ENCODE measurements around the gene FCER1G.

Gene FCER1G
- total RNA-seq: 0 to 0.49 (median 0.17) reads per million in 9 experiments

DNA sequence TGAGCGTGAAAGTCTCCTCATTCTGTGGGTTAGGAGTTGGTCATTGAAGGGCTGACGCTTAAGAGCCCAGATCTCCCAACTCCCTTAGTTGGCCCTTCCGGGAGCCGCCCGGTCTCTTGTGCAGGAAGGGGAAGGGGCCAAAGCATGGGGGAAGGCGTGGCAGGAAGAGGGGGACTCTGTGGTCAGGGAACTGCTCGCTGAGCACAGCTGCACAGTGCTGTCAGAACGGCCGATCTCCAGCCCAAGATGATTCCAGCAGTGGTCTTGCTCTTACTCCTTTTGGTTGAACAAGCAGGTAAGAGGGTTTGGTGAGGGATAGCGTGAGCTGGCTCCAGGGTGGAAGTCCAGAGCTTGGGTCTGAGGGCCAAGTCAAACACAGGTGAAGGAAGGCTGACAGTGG, at the start of gene FCER1G:
TSS of gene FCER1G (plus strand) at position 220 of the 400 bp plus-strand sequence. CDS start at position 247, 27 bp downstream.
- no peaks in the 10 kb centered on the region for H3K27me3 Mint-ChIP-seq
- no peak for DNase-seq
- peak within 1 kb of the TSS; percentile 27 to 36 for H3K4me3 Mint-ChIP-seq
- peak; percentile 19 for ATAC-seq (replicated peaks)
- no peaks in the 10 kb centered on the region for H3K9me3 Mint-ChIP-seq
- peak within 1 kb of the TSS; percentile 51 to 79 for H3K27ac Mint-ChIP-seq
- peaks cover 46% of the 10 kb centered on the region for H3K36me3 Mint-ChIP-seq (ENCODE audit: insufficient read depth)
- peaks cover 19 to 29% of the 10 kb centered on the region in 2 donors for H3K4me1 Mint-ChIP-seq (ENCODE audit: low read depth in 2 of 2)

DNA sequence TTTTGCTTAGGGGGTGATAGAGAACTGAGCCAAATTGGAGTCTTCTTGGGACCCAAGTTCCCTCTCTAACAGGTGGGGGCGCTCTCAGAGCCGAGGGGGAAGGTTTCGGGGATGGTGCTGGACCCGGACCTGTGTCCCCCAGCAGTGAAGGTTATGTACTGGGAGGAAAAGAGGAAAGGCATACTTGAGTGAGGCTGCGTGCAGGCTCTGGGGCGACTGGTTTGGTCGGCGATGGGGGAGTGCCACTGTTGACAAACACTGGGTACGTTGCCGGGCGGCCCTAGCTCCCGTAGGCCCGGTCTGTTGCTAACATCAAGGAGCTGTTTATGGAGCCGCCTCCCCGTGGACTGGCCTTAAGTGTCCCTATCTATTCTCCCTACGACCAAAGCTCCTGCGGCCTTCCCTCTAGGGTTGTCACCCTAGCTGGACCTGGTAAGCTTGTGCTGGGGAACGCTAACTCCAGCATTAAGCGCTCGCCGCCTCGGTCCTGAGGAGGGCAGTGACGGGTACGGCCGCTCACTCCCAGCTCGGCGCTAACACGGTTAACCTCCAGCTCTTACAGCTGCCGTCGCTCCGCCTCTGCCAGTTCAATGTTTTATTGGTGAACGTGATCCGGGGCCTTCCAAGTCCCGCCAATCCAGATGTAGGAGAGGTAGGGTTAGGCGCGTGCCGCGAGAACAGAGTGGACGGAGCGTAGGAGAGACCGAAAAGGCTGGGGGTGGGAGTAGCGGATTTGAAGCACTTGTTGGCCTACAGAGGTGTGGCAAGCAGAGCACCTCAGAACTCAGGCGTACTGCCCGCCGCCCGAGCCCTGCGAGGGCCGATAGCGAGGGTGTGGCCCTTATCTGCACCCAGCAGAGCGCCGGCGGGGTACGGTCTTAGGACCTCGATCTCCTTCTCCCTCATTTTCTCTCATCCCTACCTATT, 49.1 kb upstream of the FCER1G start, which contains the start of gene PPOX:
TSS of gene PPOX (plus strand) at position 685 of the 927 bp plus-strand sequence. CDS start 422 bp downstream, outside the sequence.
- Mint-ChIP-seq H3K4me3 (peak within 1 kb of the TSS; percentile 83 to 95), H3K27ac (peak within 1 kb of the TSS; percentile 97 to 99), H3K27me3 (no peaks in the 10 kb centered on the region), H3K36me3 (ENCODE audit: insufficient read depth) (peaks cover 28% of the 10 kb centered on the region), H3K4me1 (ENCODE audit: low read depth in 2 of 2) (peaks cover 42 to 58% of the 10 kb centered on the region in 2 donors), H3K9me3 (no peaks in the 10 kb centered on the region)
- ATAC-seq (replicated peaks) (peak; percentile 88), DNase-seq (peak; percentile 88 to 92 (median 89))

DNA sequence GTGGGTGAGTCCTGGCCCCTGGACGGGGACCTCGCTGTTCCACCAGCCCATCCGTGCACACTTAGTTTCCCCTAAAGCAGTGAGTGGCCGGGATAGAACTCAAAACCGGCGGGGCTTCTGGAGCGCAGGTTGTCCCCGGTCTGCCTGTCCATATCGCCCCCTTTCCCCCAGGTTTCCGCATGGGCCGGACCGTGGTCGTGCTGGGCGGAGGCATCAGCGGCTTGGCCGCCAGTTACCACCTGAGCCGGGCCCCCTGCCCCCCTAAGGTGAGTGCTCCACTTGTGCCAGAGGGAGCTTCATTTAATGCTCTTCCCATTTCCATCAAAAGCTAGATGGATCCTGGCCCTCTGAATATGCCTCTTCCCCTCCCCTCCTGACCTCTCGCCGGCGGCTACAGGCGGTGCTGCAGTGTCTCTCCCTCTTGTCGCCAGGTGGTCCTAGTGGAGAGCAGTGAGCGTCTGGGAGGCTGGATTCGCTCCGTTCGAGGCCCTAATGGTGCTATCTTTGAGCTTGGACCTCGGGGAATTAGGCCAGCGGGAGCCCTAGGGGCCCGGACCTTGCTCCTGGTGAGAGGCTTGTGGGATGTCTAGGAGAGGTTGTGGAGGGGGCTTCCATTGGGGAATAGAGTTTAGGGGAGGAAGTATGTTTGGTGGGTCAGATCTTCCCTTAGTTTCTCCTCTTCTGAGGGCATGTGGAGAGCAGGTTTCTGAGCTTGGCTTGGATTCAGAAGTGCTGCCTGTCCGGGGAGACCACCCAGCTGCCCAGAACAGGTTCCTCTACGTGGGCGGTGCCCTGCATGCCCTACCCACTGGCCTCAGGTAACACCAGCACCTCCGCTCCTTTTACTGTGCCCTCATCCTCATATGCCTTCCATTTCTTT, 48.2 kb upstream of the FCER1G start:
- Mint-ChIP-seq H3K4me3 (peak overlapping the region; percentile 83 to 95), H3K27me3 (no peaks in the 10 kb centered on the region), H3K9me3 (no peaks in the 10 kb centered on the region), H3K27ac (peak overlapping the region; percentile 97 to 99), H3K36me3 (ENCODE audit: insufficient read depth) (peaks cover 37% of the 10 kb centered on the region), H3K4me1 (ENCODE audit: low read depth in 2 of 2) (peaks cover 36 to 54% of the 10 kb centered on the region in 2 donors)
- ATAC-seq (replicated peaks): no peak
- no peak for DNase-seq

GRCh38 chr1:161168906-161169305, 46.2 kb upstream of the FCER1G start:
- Mint-ChIP-seq H3K9me3 (no peaks in the 10 kb centered on the region), H3K36me3 (ENCODE audit: insufficient read depth) (peaks cover 55% of the 10 kb centered on the region), H3K4me3 (no peak overlapping the region), H3K4me1 (ENCODE audit: low read depth in 2 of 2) (peaks cover 35 to 51% of the 10 kb centered on the region in 2 donors), H3K27ac (peak overlapping the region in 1 of 2 donors; percentile 74), H3K27me3 (no peaks in the 10 kb centered on the region)
- ATAC-seq (replicated peaks): no peak
- DNase-seq: no peak

DNA sequence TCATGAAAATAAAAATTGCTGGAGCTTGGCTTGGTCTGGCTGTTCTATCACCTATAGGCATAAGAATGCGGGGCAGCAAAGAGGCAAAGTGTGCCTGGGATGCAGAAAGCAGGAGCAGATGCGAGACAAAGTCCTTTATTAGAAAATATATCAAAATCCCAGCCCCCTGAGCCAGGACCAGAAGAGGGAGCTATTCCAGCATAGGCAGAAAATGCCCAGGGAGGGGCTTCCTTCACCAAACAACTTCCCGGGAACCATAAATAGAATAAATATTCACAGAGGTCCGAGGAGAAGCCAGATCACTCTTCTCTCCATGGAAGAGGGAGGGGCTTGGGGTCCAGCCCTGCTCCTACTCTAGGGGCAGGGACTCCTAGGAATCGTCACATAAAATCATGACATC, 43.9 kb upstream of the FCER1G start:
- DNase-seq: no peak
- Mint-ChIP-seq H3K4me3 (no peak overlapping the region), H3K27me3 (no peaks in the 10 kb centered on the region), H3K36me3 (ENCODE audit: insufficient read depth) (peaks cover 54% of the 10 kb centered on the region), H3K9me3 (no peaks in the 10 kb centered on the region), H3K4me1 (ENCODE audit: low read depth in 2 of 2) (peaks cover 43 to 58% of the 10 kb centered on the region in 2 donors), H3K27ac (peak overlapping the region; percentile 16 to 48)
- ATAC-seq (replicated peaks): no peak

- Mint-ChIP-seq H3K4me3 (no peak overlapping the region), H3K36me3 (ENCODE audit: insufficient read depth) (peaks cover 51% of the 10 kb centered on the region), H3K27ac (peak overlapping the region in 1 of 2 donors; percentile 16), H3K27me3 (no peaks in the 10 kb centered on the region), H3K4me1 (ENCODE audit: low read depth in 2 of 2) (peaks cover 48 to 58% of the 10 kb centered on the region in 2 donors), H3K9me3 (no peaks in the 10 kb centered on the region)
- no peak for ATAC-seq (replicated peaks)
- no peak for DNase-seq
Measured at GRCh38 chr1:161171696-161172095, 43.4 kb upstream of the FCER1G start.

DNA sequence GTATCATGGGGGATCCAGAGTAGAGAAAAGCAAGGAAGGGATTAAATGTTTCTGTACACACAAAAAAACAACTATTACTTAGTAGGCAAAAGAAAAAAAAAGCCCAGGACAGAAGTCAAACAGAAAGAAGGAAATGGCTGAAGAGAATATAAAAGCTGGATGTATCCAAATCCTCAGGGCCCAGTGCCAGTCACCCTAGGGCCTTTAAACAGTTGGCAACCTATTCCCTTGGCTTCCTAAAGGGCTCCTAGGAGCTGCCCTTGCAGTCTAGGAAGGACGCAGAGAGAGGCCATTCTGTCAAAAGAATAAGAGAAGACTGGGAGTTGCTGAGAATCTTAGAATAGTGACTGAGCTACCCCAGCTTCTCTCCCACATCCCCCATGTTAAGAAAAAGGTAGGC, 42.7 kb upstream of the FCER1G start:
- peak overlapping the region; percentile 16 to 60 for H3K27ac Mint-ChIP-seq
- H3K4me3 Mint-ChIP-seq: no peak overlapping the region
- no peaks in the 10 kb centered on the region for H3K9me3 Mint-ChIP-seq
- no peak for ATAC-seq (replicated peaks)
- no peaks in the 10 kb centered on the region for H3K27me3 Mint-ChIP-seq
- no peak for DNase-seq
- H3K4me1 Mint-ChIP-seq (ENCODE audit: low read depth in 2 of 2): peaks cover 48 to 58% of the 10 kb centered on the region in 2 donors
- H3K36me3 Mint-ChIP-seq (ENCODE audit: insufficient read depth): peaks cover 54% of the 10 kb centered on the region

DNA sequence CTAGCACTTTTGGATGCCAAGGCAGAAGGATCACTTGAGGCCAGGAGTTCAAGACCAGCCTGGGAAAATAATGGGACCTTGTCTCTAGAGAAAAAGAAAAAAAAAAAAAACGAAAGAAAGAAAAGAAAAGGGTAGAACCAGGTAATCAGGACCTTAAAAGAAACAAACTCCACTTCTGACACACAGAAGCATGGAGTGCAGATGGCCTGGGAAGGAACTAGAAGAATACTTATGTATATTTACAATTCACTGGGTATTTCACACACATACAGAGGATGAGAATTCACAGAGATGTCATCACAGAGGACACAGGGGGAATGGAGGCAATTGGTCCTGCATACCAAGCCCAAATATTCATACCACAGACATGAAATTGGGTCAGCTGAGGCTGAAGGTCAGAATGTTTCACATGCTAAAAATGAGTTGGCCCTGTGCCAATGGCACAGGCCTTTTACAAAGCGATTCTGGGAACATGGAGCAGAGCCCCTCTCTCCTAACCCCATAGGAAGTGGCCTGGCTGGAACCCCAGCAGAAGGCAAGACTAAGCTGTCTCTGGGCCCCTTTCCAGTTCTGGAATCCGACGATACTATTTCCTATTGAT, 42.2 kb upstream of the FCER1G start:
- Mint-ChIP-seq H3K27ac (peak overlapping the region in 1 of 2 donors; percentile 60), H3K4me1 (ENCODE audit: low read depth in 2 of 2) (peaks cover 49 to 60% of the 10 kb centered on the region in 2 donors), H3K9me3 (no peaks in the 10 kb centered on the region), H3K36me3 (ENCODE audit: insufficient read depth) (peaks cover 55% of the 10 kb centered on the region), H3K4me3 (peak overlapping the region in 1 of 2 donors; percentile 46), H3K27me3 (no peaks in the 10 kb centered on the region)
- DNase-seq (no peak), ATAC-seq (replicated peaks) (no peak)

DNA sequence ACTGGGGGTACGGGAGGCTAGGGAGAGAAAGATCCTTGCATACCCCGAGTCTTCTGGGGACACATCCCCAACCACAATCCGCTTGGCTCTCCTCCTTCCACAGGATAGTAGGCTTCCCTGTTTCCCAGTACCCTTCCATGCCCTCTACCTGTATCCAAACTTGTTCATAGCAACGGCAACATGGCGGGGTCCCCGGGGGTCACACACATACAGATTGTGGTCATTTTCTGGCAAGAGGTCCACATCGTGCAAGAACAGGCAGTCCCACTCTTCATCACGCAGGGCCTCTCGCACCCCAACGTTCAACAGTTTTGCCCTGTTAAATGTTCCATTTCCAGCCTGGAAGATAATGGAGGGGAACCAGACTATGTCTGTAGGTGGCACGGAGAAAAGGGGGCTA, 41.4 kb upstream of the FCER1G start:
- H3K9me3 Mint-ChIP-seq: no peaks in the 10 kb centered on the region
- no peak for DNase-seq
- H3K4me3 Mint-ChIP-seq: no peak overlapping the region
- H3K27ac Mint-ChIP-seq: peak overlapping the region in 1 of 2 donors; percentile 89
- no peak for ATAC-seq (replicated peaks)
- H3K4me1 Mint-ChIP-seq (ENCODE audit: low read depth in 2 of 2): peaks cover 49 to 60% of the 10 kb centered on the region in 2 donors
- H3K36me3 Mint-ChIP-seq (ENCODE audit: insufficient read depth): peaks cover 52% of the 10 kb centered on the region
- no peaks in the 10 kb centered on the region for H3K27me3 Mint-ChIP-seq

- Mint-ChIP-seq H3K4me1 (ENCODE audit: low read depth in 2 of 2) (peaks cover 49 to 60% of the 10 kb centered on the region in 2 donors), H3K27me3 (no peaks in the 10 kb centered on the region), H3K4me3 (peak overlapping the region; percentile 62 to 96), H3K27ac (peak overlapping the region in 1 of 2 donors; percentile 99), H3K9me3 (no peaks in the 10 kb centered on the region), H3K36me3 (ENCODE audit: insufficient read depth) (peaks cover 55% of the 10 kb centered on the region)
- DNase-seq: no peak
- ATAC-seq (replicated peaks): no peak
Measured at GRCh38 chr1:161174911-161175310, 40.2 kb upstream of the FCER1G start.

- Mint-ChIP-seq H3K4me3 (peak overlapping the region; percentile 96), H3K36me3 (ENCODE audit: insufficient read depth) (peaks cover 54% of the 10 kb centered on the region), H3K27ac (peak overlapping the region; percentile 97 to 99), H3K27me3 (no peaks in the 10 kb centered on the region), H3K9me3 (no peaks in the 10 kb centered on the region), H3K4me1 (ENCODE audit: low read depth in 2 of 2) (peaks cover 55 to 67% of the 10 kb centered on the region in 2 donors)
- no peak for ATAC-seq (replicated peaks)
- DNase-seq: no peak
Measured at GRCh38 chr1:161175771-161176453, 39.2 kb upstream of the FCER1G start.

GRCh38 chr1:161176468-161177111, 38.5 kb upstream of the FCER1G start:
- peaks cover 54 to 66% of the 10 kb centered on the region in 2 donors for H3K4me1 Mint-ChIP-seq (ENCODE audit: low read depth in 2 of 2)
- no peak for ATAC-seq (replicated peaks)

More at GRCh38 chr1:161176468-161177111, 38.5 kb upstream of the FCER1G start:
- H3K9me3 Mint-ChIP-seq: no peaks in the 10 kb centered on the region
- peak overlapping the region; percentile 96 for H3K4me3 Mint-ChIP-seq
- peaks cover 48% of the 10 kb centered on the region for H3K36me3 Mint-ChIP-seq (ENCODE audit: insufficient read depth)
- DNase-seq: no peak
- no peaks in the 10 kb centered on the region for H3K27me3 Mint-ChIP-seq
- peak overlapping the region; percentile 97 to 99 for H3K27ac Mint-ChIP-seq
